Measurements from ENCODE around the gene TNC. TPM values are rescaled to one million over a fixed set of nuclear protein-coding genes. Genes with fewer than 3 reads are reported as not detected.
"Not testable (repeated sequence)": the region's sequence is repeated elsewhere in the genome, so short reads cannot be mapped to it uniquely, and the experiment has no call there.

Gene TNC
- polyA plus RNA-seq, 1 donor, result 43.4 TPM

DNA sequence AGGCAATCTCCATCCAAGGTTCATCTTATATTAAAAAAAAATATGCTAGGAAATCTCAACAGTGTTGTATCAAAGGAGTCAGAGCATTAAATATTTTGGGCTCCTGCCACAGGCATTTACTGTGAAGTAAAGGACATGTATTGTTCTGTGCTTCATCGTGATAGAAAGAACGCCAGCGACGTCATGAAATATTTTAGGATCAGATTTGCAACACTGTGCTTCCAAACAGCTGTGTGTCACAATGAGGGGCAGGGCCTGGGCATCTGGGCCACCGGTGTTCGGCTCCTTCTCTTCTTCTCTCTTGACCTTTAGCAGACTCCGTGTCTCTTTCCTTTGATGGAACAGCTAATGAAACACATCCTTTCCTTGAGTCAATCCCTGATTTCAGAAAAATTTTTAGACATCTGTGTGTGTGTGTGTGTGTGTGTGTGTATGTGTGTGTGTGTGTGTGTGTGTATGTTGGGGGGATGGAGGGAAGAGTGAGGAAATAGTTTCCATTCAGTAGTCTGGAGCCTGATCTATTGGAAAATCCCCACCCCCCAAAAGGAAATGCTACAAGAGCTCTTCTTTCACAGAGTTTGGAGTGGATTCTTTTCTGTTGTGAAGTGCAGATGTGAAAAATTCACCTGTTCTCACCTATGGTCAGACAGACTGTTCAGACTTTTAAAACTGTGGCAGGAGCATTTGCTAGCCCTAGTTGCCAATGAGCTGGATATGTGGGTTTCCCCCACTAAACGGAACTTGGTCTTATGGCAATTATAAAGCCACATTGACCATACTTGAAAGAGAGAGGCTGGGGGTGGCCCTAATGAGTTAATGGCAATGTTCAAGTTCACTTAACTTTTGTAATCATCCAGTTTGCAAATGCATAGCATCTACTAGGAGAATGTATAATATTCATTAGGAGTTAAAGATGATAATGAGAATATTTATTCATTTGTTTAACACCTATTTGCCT lies 18.1 kb upstream of the TNC start:
- DNase-seq (ENCODE audit: low read depth), result peak; percentile 71

DNA sequence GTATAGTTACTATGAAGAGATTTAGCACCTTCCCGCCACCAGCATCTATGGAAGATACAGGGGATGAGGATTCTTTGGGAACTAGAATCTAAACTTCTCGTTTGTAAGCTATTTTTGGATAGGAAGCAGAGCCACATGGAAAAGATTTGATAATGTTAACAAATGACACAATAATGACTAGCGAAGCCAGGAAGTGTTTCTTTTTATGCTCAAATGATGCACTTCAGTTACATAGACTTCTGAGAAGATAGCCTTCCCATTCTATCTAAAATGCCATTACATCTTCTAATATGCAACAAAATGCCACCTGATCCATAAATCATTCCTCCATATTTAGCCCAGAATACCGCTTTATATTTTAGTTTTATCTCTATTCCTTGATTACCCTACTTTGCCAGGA lies 17.0 kb upstream of the TNC start:
- no peak for DNase-seq (ENCODE audit: low read depth)

- DNase-seq (ENCODE audit: low read depth), result no peak
Measured at GRCh38 chr9:115133649-115134048, 15.7 kb upstream of the TNC start.

DNA sequence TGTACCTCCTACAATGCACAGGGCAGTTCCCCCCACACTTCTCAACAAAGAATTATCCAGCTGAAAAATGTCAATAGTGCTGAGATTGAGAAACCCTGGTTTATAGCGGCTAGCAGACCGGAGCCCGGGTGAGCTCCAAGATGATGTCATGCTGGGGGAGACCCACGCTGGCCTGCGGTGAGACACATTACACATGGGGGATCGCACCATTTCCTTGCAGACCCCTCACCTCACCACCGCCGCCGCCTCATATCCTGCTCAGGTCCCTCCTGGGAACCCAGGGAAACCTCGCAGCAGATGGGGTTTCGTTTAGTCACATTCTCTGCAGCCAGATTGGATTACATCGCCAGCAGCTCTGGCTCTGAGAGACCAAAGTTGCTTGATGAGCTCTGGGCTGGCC lies 14.7 kb upstream of the TNC start:
- DNase-seq (ENCODE audit: low read depth), result no peak

- DNase-seq (ENCODE audit: low read depth), result no peak
Measured at GRCh38 chr9:115130176-115130575, 12.2 kb upstream of the TNC start.

DNA sequence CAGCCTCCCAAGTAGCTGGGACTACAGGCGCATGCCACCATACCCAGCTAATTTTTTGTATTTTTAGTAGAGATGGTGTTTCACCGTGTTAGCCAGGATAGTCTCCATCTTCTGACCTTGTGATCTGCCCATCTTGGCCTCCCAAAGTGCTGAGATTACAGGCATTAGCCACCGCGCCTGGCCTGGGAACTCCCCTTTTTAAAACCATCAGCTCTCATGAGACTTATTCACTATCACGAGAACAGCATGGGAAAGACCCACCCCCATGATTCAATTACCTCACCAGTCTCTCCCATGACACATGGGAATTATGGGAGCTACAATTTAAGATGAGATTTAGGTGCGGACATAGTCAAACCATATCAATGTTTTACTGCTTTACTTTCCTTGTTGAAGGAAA lies 10.8 kb upstream of the TNC start:
- not testable (repeated sequence) for DNase-seq (ENCODE audit: low read depth)

DNA sequence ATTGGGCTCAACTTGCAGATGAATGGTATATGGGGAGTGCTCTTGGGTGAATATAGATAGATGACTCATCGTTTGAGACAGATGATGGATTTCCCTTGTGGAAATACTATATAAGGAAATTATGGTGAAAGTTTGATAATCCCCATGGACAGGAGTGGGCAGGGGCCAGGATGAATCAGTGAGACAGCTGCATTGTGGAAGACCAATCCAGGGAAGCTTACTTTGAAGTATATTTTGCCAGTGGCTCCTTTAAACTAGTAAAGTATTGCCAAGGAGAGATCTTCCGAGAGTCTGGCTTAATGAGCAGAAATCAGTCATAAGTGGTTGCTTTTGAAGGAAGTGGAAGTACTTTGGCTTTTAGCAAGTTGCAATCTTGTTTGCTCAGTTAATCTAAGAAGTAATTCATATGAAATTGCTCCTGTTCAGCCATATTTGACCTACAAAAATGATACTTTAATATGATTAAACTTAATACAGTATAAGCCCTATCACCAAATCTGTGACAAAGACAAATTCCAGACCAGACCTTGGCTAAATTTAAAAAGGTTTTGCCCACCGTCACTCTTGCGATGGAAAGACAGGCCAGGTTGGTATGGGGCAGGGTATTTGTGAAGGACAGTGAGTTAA lies 9.3 kb upstream of the TNC start:
- DNase-seq (ENCODE audit: low read depth), result no peak

DNA sequence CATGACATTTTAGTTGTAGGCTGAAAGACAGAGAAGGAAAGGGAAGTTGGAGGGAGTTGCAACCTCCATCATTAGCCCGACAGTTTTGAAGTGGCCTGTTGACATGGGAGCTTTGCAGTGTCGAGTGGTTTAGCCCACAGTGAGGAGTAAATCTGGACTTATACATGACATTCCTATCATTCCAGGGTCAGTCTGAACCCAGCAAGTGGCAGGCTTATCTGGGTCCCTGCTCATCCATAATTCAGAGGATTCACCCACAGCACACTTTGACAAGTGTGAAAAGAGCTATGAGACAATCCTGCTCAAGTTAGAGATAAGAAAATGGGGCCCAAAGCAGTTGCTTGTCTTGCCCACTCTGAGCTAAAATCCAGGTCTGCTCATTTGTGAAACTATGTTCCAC lies 8.4 kb upstream of the TNC start:
- no peak for DNase-seq (ENCODE audit: low read depth)

GRCh38 chr9:115122937-115123336 lies 5.0 kb upstream of the TNC start:
- DNase-seq (ENCODE audit: low read depth), result no peak

GRCh38 chr9:115121181-115121580 lies 3.2 kb upstream of the TNC start:
- DNase-seq (ENCODE audit: low read depth), result no peak

- DNase-seq (ENCODE audit: low read depth), result no peak
Measured at GRCh38 chr9:115118879-115119218, 892 bp upstream of the TNC start.

GRCh38 chr9:115116421-115117284 lies 1.3 kb downstream of the TNC start:
- DNase-seq (ENCODE audit: low read depth), result no peak

- no peak for DNase-seq (ENCODE audit: low read depth)
Measured at GRCh38 chr9:115115924-115116323, 2.0 kb downstream of the TNC start.

- DNase-seq (ENCODE audit: low read depth), result no peak
Measured at GRCh38 chr9:115115117-115115880, 2.7 kb downstream of the TNC start.

DNA sequence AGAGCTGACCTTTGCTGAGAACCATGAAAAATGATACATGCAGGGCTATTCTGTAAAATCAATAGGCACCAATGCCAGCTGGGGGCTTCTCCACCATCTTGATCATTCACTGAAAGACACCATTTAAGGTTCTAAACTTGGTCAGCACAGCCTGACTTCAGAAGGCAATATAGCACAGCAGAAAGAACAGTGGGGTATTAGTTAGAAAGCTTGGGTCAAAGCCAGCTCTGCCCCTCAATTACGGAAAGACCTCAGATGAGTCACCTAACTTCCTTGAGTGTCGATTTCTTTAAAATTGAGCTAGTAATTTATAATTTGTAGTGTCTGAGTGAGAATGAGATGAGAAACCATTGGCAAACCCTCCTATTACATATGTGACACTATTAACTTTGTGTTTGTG lies 3.4 kb downstream of the TNC start:
- DNase-seq (ENCODE audit: low read depth), result no peak

DNA sequence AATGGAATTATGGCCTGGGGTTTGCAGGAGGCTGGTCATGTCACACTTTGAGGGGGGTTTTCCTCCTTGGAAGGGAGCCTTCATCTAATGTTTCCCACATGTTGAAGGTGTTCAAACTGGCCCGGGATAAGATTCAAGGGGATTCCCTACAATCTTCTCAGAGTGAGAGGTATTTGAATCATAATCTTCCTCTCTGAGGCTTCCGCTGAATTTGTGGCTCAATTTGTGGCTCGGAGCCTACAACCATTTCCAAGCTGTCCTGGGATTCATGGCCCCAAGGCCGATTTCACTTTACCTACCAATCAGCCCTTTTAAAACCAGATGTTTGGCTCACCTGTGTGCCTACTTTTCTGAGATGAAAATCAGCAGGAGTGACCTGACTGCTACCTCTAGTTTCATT lies 3.9 kb downstream of the TNC start:
- no peak for DNase-seq (ENCODE audit: low read depth)

GRCh38 chr9:115111874-115112273 lies 6.1 kb downstream of the TNC start:
- no peak for DNase-seq (ENCODE audit: low read depth)

DNA sequence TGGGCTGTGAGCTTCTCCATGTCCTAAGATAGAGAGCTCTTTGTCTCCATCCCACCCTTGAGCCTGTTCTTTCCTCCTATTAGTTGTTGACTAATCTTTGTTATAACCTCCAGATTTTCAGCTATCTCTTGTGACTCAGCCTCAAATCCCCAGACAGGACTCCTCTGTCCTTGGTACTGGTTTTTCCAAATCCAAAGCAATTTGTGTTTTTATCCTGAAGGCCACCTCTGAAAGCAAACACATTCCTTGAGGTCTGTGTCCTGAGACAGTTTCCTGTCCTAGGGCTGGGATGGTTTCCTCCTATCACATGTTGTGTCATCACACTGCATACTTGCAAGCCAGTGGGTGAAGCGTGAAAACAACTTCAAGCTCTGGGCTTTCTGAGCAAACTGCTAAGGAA lies 8.5 kb downstream of the TNC start:
- DNase-seq (ENCODE audit: low read depth), result no peak

DNA sequence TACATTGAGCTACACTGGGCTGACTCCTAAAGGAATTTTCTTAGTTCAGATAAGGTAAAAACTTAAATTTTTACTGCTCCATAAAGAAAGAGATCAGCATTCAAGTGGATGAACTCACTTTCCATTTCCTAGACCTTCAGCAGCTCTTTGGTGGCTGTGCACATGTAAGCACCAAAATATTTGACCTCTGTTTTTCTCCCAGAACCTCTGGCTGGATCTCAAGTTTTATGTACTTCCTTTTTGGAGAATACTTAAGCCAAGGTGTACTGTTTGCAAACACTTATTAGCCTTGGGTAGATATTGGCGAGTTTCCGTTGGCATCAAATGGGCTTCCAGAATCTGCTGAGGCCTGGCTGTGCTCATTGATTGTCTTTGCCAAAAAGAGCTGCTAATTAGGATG lies 10.3 kb downstream of the TNC start:
- DNase-seq (ENCODE audit: low read depth), result no peak

GRCh38 chr9:115106642-115107041 lies 11.3 kb downstream of the TNC start:
- no peak for DNase-seq (ENCODE audit: low read depth)

GRCh38 chr9:115106001-115106400 lies 12.0 kb downstream of the TNC start:
- DNase-seq (ENCODE audit: low read depth), result no peak

DNA sequence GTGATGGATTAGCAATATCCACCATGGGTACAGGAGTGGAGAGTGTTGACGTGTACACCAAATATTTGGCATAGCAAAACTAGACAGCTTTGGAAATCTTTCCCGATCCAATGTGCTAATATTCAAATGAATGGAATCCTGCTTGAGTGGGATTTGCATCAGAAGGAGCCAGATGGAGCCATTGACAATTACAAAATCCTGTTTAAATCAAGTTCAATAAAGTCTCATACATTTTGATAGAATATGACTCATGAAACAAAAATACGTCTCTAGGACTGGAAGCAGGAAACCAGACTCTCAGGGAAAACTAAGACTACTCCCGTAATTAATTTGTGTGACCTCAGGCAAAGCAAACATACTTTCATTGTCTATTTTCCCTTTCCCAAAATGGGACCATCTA lies 13.0 kb downstream of the TNC start:
- no peak for DNase-seq (ENCODE audit: low read depth)
